ENCODE data around the gene SH3PXD2A.

The SH3PXD2A gene

DNA sequence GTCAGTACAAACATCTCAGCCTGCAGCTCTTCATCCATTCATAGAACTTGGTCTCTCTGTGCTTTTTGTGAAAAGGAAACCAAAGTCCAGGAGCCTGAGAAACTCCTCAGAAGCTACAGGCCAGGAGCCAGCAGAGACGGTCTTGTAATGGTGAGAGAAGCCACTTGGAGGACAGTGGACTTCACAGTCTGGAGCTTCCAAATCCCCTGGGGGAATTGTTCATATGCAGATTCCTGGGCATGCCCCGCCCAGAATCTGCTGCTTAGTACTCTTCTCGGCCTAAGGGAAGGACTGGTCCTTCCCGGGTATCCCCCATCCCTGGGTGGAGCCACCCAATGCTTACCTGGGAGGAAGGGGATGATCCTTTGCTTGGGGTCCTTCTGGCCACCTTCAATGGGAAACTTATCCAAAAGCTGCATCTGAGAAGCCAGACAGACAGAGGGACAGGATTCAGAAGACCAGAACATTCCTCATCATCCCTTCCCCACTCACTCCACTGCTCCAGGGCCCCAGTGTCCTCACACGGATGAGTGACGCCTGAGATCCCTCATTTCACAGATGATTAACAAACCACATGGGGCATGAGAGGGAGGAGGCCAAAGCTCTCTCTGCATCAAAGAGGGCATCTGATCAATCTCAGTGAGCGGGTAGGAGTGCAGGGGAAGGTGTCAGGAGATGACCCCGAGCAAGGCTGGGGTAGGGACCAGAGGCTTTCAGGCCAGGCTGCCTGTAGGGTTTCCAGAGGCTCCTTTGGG is 88.4 kb downstream of the SH3PXD2A start:
- H3K9me3 ChIP-seq (ENCODE audit: control insufficient read depth, insufficient read depth, low read depth, low read length): no peaks in the 10 kb centered on the region
- H3K4me3 ChIP-seq (ENCODE audit: low read depth, low read length): no peak overlapping the region
- TF ChIP-seq EGR2 (tag by site-specific recombination; IDR thresholded peaks at IDR 0.05; ENCODE audit: low read depth) (no peak), ZNF184 (tag by site-specific recombination; IDR thresholded peaks at IDR 0.05) (no peak), ZBTB20 (tag by site-specific recombination; IDR thresholded peaks at IDR 0.05) (peak; percentile 75)
- ChIA-PET POLR2A (no interaction called here), CTCF (interaction anchor here (1.4 kb wide), 1 partner anchor 118 kb away, joined by 5 read pairs; no protein-coding TSS in a partner anchor)
- H3K4me1 ChIP-seq (ENCODE audit: control insufficient read depth, insufficient read depth, low read length): peaks cover 2% of the 10 kb centered on the region
- no peak overlapping the region; the same call in 1 of the 2 replicates for H3K27ac ChIP-seq (ENCODE audit: extremely low read depth, low read depth, low read length)
- peaks cover 0 to 10% of the 10 kb centered on the region in 2 experiments; a peak in 1 of 3 replicates for H3K36me3 ChIP-seq (ENCODE audit: control insufficient read depth in 2 of 2, insufficient read depth in 1 of 2, low read length in 2 of 2)

DNA sequence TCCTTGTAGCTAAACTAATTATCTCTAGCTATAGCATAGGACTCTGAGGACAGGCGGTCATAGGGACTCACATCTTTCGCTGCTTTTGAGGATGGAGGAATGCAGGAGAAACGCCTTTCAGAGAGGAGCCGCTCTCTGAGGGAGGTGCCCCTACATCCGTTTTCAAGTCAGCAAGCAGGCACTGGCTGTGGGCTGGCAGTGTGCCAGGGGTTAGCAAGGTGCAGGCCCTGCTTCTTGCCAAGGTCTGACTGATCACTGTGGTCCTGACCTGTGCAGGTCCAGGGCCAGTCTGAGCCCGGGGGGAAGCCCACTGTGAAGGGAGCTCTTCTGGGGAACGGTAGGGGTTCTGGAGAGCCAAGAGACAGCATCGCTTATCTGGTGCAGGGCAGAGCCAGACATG is 89.4 kb downstream of the SH3PXD2A start:
- ChIA-PET POLR2A (no interaction called here), CTCF (interaction anchor here (1.4 to 2.0 kb wide), 2 partner anchors 11 to 119 kb away, joined by 4 to 5 read pairs; no protein-coding TSS in a partner anchor)
- peaks cover 0 to 10% of the 10 kb centered on the region in 2 experiments; a peak in 1 of 3 replicates for H3K36me3 ChIP-seq (ENCODE audit: control insufficient read depth in 2 of 2, insufficient read depth in 1 of 2, low read length in 2 of 2)
- TF ChIP-seq ZNF292 (tag by site-specific recombination; IDR thresholded peaks at IDR 0.05; ENCODE audit: borderline replicate concordance, low read depth) (no peak), ZIC2 (tag by site-specific recombination; IDR thresholded peaks at IDR 0.05) (peak; percentile 18; the same call in 1 of the 2 replicates)
- H3K27ac ChIP-seq (ENCODE audit: extremely low read depth, low read depth, low read length): no peak overlapping the region
- no peaks in the 10 kb centered on the region for H3K9me3 ChIP-seq (ENCODE audit: control insufficient read depth, insufficient read depth, low read depth, low read length)
- H3K4me3 ChIP-seq (ENCODE audit: low read depth, low read length): no peak overlapping the region
- peaks cover 8% of the 10 kb centered on the region for H3K4me1 ChIP-seq (ENCODE audit: control insufficient read depth, insufficient read depth, low read length)

DNA sequence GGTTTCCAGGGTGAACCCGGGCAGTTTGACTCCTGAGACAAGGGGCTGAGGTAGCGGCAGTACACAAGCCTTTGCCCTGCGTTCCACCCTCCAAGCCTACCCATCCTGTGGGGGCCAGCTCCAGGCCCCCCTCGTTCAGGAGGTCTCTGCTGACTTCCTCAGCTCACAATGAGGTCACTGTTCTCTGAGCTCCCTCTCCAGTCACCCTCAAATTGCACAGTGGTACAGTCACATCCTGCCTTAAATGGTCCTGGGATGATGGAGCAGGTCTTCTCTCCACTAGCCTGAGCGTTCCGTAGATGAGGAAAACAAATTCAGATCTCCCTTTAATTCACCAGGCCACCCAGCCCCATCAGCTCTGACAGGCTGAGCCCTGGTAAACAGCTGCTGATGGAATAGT is 90.2 kb downstream of the SH3PXD2A start:
- ChIA-PET POLR2A (interaction anchor here (0.6 kb wide), 1 partner anchor 8 kb away, joined by 3 read pairs; no protein-coding TSS in a partner anchor), CTCF (interaction anchor here (0.6 to 2.0 kb wide), 5 partner anchors 10 to 1096 kb away, joined by 3 to 6 read pairs (median 4); no protein-coding TSS in a partner anchor)
- Histone ChIP-seq H3K27ac (ENCODE audit: extremely low read depth, low read depth, low read length) (no peak overlapping the region), H3K4me3 (ENCODE audit: low read depth, low read length) (no peak overlapping the region), H3K36me3 (ENCODE audit: control insufficient read depth in 2 of 2, insufficient read depth in 1 of 2, low read length in 2 of 2) (peaks cover 0 to 10% of the 10 kb centered on the region in 2 experiments; a peak in 1 of 3 replicates), H3K4me1 (ENCODE audit: control insufficient read depth, insufficient read depth, low read length) (peaks cover 12% of the 10 kb centered on the region), H3K9me3 (ENCODE audit: control insufficient read depth, insufficient read depth, low read depth, low read length) (no peaks in the 10 kb centered on the region)
- TF ChIP-seq, protein P1, sequence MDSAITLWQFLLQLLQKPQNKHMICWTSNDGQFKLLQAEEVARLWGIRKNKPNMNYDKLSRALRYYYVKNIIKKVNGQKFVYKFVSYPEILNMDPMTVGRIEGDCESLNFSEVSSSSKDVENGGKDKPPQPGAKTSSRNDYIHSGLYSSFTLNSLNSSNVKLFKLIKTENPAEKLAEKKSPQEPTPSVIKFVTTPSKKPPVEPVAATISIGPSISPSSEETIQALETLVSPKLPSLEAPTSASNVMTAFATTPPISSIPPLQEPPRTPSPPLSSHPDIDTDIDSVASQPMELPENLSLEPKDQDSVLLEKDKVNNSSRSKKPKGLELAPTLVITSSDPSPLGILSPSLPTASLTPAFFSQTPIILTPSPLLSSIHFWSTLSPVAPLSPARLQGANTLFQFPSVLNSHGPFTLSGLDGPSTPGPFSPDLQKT (IDR thresholded peaks at IDR 0.05; ENCODE audit: borderline replicate concordance, low read depth, low read length): no peak
- TF ChIP-seq ZNF146 (tag by site-specific recombination; IDR thresholded peaks at IDR 0.05) (no peak), ZNF416 (tag by site-specific recombination; IDR thresholded peaks at IDR 0.05) (no peak), KLF10 (tag by site-specific recombination; IDR thresholded peaks at IDR 0.05) (no peak), ZNF677 (tag by site-specific recombination; IDR thresholded peaks at IDR 0.05) (no peak), MYNN (tag by site-specific recombination; IDR thresholded peaks at IDR 0.05; ENCODE audit: borderline replicate concordance) (no peak), ZNF138 (tag by site-specific recombination; IDR thresholded peaks at IDR 0.05; ENCODE audit: borderline replicate concordance) (no peak), SP7 (tag by site-specific recombination; IDR thresholded peaks at IDR 0.05) (no peak), ZNF366 (tag by site-specific recombination; conservative IDR thresholded peaks at IDR 0.05) (no peak), ZNF555 (tag by site-specific recombination; conservative IDR thresholded peaks at IDR 0.05) (no peak)
- TF ChIP-seq, protein P2, sequence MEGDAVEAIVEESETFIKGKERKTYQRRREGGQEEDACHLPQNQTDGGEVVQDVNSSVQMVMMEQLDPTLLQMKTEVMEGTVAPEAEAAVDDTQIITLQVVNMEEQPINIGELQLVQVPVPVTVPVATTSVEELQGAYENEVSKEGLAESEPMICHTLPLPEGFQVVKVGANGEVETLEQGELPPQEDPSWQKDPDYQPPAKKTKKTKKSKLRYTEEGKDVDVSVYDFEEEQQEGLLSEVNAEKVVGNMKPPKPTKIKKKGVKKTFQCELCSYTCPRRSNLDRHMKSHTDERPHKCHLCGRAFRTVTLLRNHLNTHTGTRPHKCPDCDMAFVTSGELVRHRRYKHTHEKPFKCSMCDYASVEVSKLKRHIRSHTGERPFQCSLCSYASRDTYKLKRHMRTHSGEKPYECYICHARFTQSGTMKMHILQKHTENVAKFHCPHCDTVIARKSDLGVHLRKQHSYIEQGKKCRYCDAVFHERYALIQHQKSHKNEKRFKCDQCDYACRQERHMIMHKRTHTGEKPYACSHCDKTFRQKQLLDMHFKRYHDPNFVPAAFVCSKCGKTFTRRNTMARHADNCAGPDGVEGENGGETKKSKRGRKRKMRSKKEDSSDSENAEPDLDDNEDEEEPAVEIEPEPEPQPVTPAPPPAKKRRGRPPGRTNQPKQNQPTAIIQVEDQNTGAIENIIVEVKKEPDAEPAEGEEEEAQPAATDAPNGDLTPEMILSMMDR (tag by site-specific recombination; IDR thresholded peaks at IDR 0.05): no peak
- TF ChIP-seq, protein P3, sequence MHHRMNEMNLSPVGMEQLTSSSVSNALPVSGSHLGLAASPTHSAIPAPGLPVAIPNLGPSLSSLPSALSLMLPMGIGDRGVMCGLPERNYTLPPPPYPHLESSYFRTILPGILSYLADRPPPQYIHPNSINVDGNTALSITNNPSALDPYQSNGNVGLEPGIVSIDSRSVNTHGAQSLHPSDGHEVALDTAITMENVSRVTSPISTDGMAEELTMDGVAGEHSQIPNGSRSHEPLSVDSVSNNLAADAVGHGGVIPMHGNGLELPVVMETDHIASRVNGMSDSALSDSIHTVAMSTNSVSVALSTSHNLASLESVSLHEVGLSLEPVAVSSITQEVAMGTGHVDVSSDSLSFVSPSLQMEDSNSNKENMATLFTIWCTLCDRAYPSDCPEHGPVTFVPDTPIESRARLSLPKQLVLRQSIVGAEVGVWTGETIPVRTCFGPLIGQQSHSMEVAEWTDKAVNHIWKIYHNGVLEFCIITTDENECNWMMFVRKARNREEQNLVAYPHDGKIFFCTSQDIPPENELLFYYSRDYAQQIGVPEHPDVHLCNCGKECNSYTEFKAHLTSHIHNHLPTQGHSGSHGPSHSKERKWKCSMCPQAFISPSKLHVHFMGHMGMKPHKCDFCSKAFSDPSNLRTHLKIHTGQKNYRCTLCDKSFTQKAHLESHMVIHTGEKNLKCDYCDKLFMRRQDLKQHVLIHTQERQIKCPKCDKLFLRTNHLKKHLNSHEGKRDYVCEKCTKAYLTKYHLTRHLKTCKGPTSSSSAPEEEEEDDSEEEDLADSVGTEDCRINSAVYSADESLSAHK (tag by site-specific recombination; IDR thresholded peaks at IDR 0.05): no peak
- TF ChIP-seq, protein P4, sequence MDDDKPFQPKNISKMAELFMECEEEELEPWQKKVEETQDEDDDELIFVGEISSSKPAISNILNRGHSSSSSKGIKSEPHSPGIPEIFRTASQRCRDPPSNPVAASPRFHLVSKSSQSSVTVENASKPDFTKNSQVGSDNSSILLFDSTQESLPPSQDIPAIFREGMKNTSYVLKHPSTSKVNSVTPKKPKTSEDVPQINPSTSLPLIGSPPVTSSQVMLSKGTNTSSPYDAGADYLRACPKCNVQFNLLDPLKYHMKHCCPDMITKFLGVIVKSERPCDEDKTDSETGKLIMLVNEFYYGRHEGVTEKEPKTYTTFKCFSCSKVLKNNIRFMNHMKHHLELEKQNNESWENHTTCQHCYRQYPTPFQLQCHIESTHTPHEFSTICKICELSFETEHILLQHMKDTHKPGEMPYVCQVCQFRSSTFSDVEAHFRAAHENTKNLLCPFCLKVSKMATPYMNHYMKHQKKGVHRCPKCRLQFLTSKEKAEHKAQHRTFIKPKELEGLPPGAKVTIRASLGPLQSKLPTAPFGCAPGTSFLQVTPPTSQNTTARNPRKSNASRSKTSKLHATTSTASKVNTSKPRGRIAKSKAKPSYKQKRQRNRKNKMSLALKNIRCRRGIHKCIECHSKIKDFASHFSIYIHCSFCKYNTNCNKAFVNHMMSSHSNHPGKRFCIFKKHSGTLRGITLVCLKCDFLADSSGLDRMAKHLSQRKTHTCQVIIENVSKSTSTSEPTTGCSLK (tag by site-specific recombination; IDR thresholded peaks at IDR 0.05): no peak
